ENCODE measurements around the gene CELSR1.

CELSR1 gene

DNA sequence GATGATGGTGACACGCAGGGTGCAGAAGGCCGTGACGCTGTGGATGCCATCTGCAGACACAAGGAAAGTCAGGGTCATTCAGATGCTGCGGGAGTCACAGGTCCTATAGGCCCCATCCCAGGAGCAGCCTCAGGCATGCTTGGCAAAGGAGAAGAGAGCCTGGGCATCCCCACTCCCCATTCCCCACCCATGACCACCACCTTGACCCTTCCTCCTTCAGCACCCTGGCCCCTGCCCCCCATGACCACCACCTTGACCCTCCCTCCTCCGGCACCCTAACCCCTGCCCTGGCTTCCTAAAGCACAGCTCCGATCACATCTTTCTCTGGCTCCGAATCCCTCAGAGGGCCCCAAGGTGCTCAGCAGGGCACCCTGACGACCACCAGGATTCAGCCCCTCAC is 73.1 kb downstream of the CELSR1 start:
- H3K4me3 ChIP-seq (ENCODE audit: severe bottlenecking), result no peak overlapping the region
- TF ChIP-seq, protein P1, sequence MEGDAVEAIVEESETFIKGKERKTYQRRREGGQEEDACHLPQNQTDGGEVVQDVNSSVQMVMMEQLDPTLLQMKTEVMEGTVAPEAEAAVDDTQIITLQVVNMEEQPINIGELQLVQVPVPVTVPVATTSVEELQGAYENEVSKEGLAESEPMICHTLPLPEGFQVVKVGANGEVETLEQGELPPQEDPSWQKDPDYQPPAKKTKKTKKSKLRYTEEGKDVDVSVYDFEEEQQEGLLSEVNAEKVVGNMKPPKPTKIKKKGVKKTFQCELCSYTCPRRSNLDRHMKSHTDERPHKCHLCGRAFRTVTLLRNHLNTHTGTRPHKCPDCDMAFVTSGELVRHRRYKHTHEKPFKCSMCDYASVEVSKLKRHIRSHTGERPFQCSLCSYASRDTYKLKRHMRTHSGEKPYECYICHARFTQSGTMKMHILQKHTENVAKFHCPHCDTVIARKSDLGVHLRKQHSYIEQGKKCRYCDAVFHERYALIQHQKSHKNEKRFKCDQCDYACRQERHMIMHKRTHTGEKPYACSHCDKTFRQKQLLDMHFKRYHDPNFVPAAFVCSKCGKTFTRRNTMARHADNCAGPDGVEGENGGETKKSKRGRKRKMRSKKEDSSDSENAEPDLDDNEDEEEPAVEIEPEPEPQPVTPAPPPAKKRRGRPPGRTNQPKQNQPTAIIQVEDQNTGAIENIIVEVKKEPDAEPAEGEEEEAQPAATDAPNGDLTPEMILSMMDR (IDR thresholded peaks at IDR 0.05; ENCODE audit: poor library complexity, severe bottlenecking), result no peak
- no peaks in the 10 kb centered on the region for H3K9me3 ChIP-seq (ENCODE audit: severe bottlenecking)
- no peak for DNase-seq (ENCODE audit: low spot score)
- H3K4me1 ChIP-seq (ENCODE audit: insufficient read depth, poor library complexity, severe bottlenecking), result peaks cover 13% of the 10 kb centered on the region
- no peaks in the 10 kb centered on the region for H3K27me3 ChIP-seq (ENCODE audit: insufficient read depth, poor library complexity, severe bottlenecking)
- H3K27ac ChIP-seq (ENCODE audit: poor library complexity, severe bottlenecking), result no peak overlapping the region
- ATAC-seq (ENCODE audit: low read depth), result no peak
- H3K36me3 ChIP-seq (ENCODE audit: low read depth), result peaks cover 29% of the 10 kb centered on the region

DNA sequence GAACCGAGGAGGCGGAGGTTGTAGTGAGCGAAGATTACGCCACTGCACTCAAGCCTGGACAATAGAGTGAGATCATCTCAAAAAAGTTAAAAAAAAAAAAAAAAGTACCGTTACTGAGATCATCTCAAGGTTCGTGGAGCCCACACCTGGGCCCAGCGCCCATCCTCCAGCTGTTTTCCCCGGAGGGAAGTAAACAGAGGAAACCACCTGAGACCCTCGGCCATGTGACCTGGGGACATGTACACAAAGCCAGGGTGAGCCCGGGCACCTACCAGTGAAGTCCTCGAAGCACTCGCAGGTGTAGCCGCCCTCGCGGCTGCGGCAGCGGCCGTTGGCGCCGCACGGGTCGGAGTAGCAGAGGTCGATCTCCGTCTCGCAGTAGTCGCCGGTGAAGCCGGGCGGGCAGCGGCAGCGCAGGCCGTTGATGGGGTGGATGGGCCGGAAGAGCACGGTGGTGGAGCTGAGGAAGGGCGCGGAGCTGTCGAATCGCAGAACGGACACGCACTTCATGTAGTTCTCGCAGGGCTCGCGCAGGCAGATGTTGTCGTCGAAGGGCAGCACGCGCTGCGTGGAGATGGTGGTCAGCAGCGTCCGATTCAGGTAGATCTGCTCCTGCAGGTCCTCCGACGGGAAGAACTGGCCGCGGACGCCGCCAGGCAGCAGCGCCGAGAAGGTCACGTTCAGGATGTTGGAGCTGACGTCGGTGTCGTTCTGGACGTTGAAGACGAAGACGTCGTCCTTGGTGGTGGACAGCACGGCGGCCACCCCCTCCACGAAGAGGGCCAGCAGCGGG is 73.8 kb downstream of the CELSR1 start:
- peaks cover 13% of the 10 kb centered on the region for H3K4me1 ChIP-seq (ENCODE audit: insufficient read depth, poor library complexity, severe bottlenecking)
- peak overlapping the region; percentile 71 for H3K27ac ChIP-seq (ENCODE audit: poor library complexity, severe bottlenecking)
- no peaks in the 10 kb centered on the region for H3K9me3 ChIP-seq (ENCODE audit: severe bottlenecking)
- no peaks in the 10 kb centered on the region for H3K27me3 ChIP-seq (ENCODE audit: insufficient read depth, poor library complexity, severe bottlenecking)
- no peak overlapping the region for H3K4me3 ChIP-seq (ENCODE audit: severe bottlenecking)
- H3K36me3 ChIP-seq (ENCODE audit: low read depth), result peaks cover 29% of the 10 kb centered on the region
- no peak for ATAC-seq (ENCODE audit: low read depth)
- TF ChIP-seq, protein P1 (IDR thresholded peaks at IDR 0.05; ENCODE audit: poor library complexity, severe bottlenecking), result no peak
- no peak for DNase-seq (ENCODE audit: low spot score)

DNA sequence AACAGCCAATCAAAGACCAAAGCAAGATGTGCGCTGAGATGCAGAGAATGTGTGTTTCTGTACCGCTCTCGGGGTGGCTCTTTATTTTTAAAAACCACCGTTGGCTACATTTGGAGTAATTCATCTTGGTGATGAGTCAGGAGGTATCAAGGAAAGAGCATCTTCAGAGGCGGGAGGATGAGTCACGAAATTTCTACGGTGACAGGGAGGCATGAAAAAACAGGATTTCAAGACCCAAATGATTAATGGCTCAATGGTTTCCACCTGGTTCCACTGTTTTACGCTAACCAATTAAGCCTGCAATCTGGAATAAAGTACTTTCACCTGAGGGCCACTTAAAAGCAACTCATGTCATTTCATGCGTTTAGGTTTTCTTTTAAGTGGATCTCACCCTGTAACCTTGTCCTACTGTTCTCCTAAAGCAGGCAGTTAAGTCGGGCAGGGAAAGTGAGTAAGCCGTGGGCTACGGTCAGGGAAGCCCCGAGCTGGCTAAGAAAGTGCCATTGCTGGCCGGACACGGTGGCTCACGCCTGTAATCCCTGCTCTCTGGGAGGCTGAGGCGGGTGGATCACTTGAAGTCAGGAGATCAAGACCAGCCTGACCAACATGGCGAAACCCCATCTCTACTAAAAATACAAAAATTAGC is 74.6 kb downstream of the CELSR1 start:
- TF ChIP-seq, protein P1 (IDR thresholded peaks at IDR 0.05; ENCODE audit: poor library complexity, severe bottlenecking), result no peak
- Histone ChIP-seq H3K4me3 (ENCODE audit: severe bottlenecking) (no peak overlapping the region), H3K27ac (ENCODE audit: poor library complexity, severe bottlenecking) (peak overlapping the region; percentile 71), H3K9me3 (ENCODE audit: severe bottlenecking) (no peaks in the 10 kb centered on the region), H3K36me3 (ENCODE audit: low read depth) (peaks cover 29% of the 10 kb centered on the region), H3K4me1 (ENCODE audit: insufficient read depth, poor library complexity, severe bottlenecking) (peaks cover 15% of the 10 kb centered on the region), H3K27me3 (ENCODE audit: insufficient read depth, poor library complexity, severe bottlenecking) (no peaks in the 10 kb centered on the region)
- ATAC-seq (ENCODE audit: low read depth) (peak; percentile 83), DNase-seq (ENCODE audit: low spot score) (no peak)

DNA sequence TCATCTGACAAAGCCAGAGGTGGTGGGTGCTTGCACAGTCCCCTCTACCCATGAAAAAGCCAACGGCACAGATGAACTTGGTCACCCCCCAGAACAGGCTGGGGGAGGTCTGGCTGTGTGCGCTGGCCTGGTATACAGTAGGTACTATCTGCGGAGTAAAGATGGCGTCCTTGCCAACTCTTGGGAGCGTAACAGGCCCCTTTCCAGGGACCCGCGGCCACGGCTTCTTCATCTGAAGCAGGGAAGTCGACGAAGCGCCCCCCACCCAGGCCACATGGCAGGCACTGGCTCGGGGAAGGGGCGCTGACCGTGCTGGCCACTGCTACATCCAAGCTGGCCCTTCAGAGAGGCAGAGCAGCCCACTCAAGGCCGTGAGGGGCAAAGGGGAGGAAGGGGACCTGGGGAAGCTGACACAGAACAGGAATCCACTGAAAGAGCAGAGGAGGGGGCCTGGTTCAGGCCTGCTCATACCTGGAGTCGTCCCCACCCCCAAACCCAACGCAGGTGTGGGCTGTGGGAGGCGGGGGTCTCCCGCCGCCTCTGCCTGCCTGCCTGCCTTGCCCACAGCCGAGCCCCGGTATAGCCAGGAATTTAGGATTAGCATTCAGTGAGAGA is 75.7 kb downstream of the CELSR1 start:
- Histone ChIP-seq H3K9me3 (ENCODE audit: severe bottlenecking) (no peaks in the 10 kb centered on the region), H3K27ac (ENCODE audit: poor library complexity, severe bottlenecking) (no peak overlapping the region), H3K36me3 (ENCODE audit: low read depth) (peaks cover 29% of the 10 kb centered on the region), H3K4me1 (ENCODE audit: insufficient read depth, poor library complexity, severe bottlenecking) (peaks cover 26% of the 10 kb centered on the region), H3K27me3 (ENCODE audit: insufficient read depth, poor library complexity, severe bottlenecking) (no peaks in the 10 kb centered on the region), H3K4me3 (ENCODE audit: severe bottlenecking) (no peak overlapping the region)
- ATAC-seq (ENCODE audit: low read depth) (no peak), DNase-seq (ENCODE audit: low spot score) (no peak)
- TF ChIP-seq, protein P1 (IDR thresholded peaks at IDR 0.05; ENCODE audit: poor library complexity, severe bottlenecking), result no peak

All from RWPE2 (cell line).